ENCODE measurements around the gene NEK6. TPM values are rescaled to one million over a fixed set of nuclear protein-coding genes. Genes with fewer than 3 reads are reported as not detected.

NEK6 gene
- polyA plus RNA-seq, 5 donors: 34.3 to 48.6 (median 38.2) TPM

GRCh38 chr9:124353166-124353768 lies 95.5 kb downstream of the NEK6 start:
- no peak for DNase-seq

GRCh38 chr9:124353811-124354274 lies 96.1 kb downstream of the NEK6 start:
- no peak for DNase-seq

GRCh38 chr9:124354346-124355038 lies 96.7 kb downstream of the NEK6 start:
- DNase-seq: no peak

- DNase-seq: no peak
Observed at GRCh38 chr9:124355039-124355940, 97.5 kb downstream of the NEK6 start.

- DNase-seq: no peak
Observed at GRCh38 chr9:124355941-124356744, 98.4 kb downstream of the NEK6 start.

GRCh38 chr9:124356745-124357390 lies 99.1 kb downstream of the NEK6 start:
- no peak for DNase-seq

- no peak for DNase-seq
Observed at GRCh38 chr9:124357721-124358361, 100.1 kb downstream of the NEK6 start.

GRCh38 chr9:124358631-124359030 lies 100.9 kb downstream of the NEK6 start:
- DNase-seq: no peak

- no peak for DNase-seq
Observed at GRCh38 chr9:124359426-124359825, 101.7 kb downstream of the NEK6 start.

GRCh38 chr9:124359855-124360678 lies 102.3 kb downstream of the NEK6 start:
- DNase-seq: no peak

- no peak for DNase-seq
Observed at GRCh38 chr9:124361128-124361527, 103.4 kb downstream of the NEK6 start.

- DNase-seq: no peak
Observed at GRCh38 chr9:124363326-124364096, 105.8 kb downstream of the NEK6 start.

GRCh38 chr9:124364141-124364540 lies 106.4 kb downstream of the NEK6 start:
- no peak for DNase-seq

- DNase-seq: no peak
Observed at GRCh38 chr9:124365036-124365435, 107.3 kb downstream of the NEK6 start.

- DNase-seq: no peak
Observed at GRCh38 chr9:124366476-124367220, 108.9 kb downstream of the NEK6 start.

- no peak for DNase-seq
Observed at GRCh38 chr9:124368692-124369091, 110.9 kb downstream of the NEK6 start.

GRCh38 chr9:124369231-124369797 lies 111.6 kb downstream of the NEK6 start:
- DNase-seq: no peak
